Dermis microvascular lymphatic vessel endothelial cell (primary cell): ENCODE data around the gene ROR1. TPM values are rescaled to one million over a fixed set of nuclear protein-coding genes. Genes with fewer than 3 reads are reported as not detected.

Source experiments
- DNase-seq, 2 donors: peaks; one replicate each; pipeline versions ENCODE4 v3.0.0 to v3.0.0-alpha.2; 2010; ENCODE audit warnings: low read depth in 2 of 2
- total RNA-seq: library from RNA; depleted of rRNA; stranded (reverse); fragments of >200 nt; gene quantifications from 2 replicates; pipeline ENCODE4 v1.2.1, GENCODE V29; 2014

ROR1 gene
- total RNA-seq, 1 donor from 2014 or later: 0.26 TPM

- DNase-seq: no peak
Measured at GRCh38 chr1:64129701-64130100, 355.9 kb downstream of the ROR1 start.

- DNase-seq: no peak
Measured at GRCh38 chr1:64131155-64131554, 357.3 kb downstream of the ROR1 start.

GRCh38 chr1:64133036-64133435 is 359.2 kb downstream of the ROR1 start:
- peak in 1 of 2 donors; percentile 65 for DNase-seq

- no peak for DNase-seq
Measured at GRCh38 chr1:64135462-64136223, 361.8 kb downstream of the ROR1 start.

GRCh38 chr1:64136296-64136695 is 362.5 kb downstream of the ROR1 start:
- DNase-seq: no peak

GRCh38 chr1:64136752-64137411 is 363.1 kb downstream of the ROR1 start:
- DNase-seq: peak; percentile 39 to 84

GRCh38 chr1:64137412-64137803 is 363.6 kb downstream of the ROR1 start:
- DNase-seq: no peak

GRCh38 chr1:64139877-64140276 is 366.1 kb downstream of the ROR1 start:
- DNase-seq: no peak

GRCh38 chr1:64140596-64140995 is 366.8 kb downstream of the ROR1 start:
- no peak for DNase-seq

GRCh38 chr1:64147045-64147724 is 373.4 kb downstream of the ROR1 start:
- DNase-seq: no peak

- no peak for DNase-seq
Measured at GRCh38 chr1:64147759-64148158, 373.9 kb downstream of the ROR1 start.

- DNase-seq: no peak
Measured at GRCh38 chr1:64150266-64150665, 376.4 kb downstream of the ROR1 start.

- no peak for DNase-seq
Measured at GRCh38 chr1:64150729-64151230, 377.0 kb downstream of the ROR1 start.

GRCh38 chr1:64155278-64155677 is 381.5 kb downstream of the ROR1 start:
- peak in 1 of 2 donors; percentile 7 for DNase-seq

- DNase-seq: no peak
Measured at GRCh38 chr1:64161357-64161941, 387.6 kb downstream of the ROR1 start.

- DNase-seq: no peak
Measured at GRCh38 chr1:64162151-64162550, 388.3 kb downstream of the ROR1 start.

- DNase-seq: no peak
Measured at GRCh38 chr1:64162804-64163203, 389.0 kb downstream of the ROR1 start.

- no peak for DNase-seq
Measured at GRCh38 chr1:64163431-64163830, 389.6 kb downstream of the ROR1 start.

- peak in 1 of 2 donors; percentile 35 for DNase-seq
Measured at GRCh38 chr1:64163970-64164369, 390.2 kb downstream of the ROR1 start.

- DNase-seq: no peak
Measured at GRCh38 chr1:64166629-64167028, 392.8 kb downstream of the ROR1 start.

- no peak for DNase-seq
Measured at GRCh38 chr1:64167176-64167575, 393.4 kb downstream of the ROR1 start.

GRCh38 chr1:64171246-64171645 is 397.4 kb downstream of the ROR1 start:
- no peak for DNase-seq
